HG02943 (cell line): ENCODE measurements around the gene NELFB.

Experiments
- ATAC-seq: cut with Tn5 transposase; IDR thresholded peaks from one replicate; pipeline ENCODE4 v1.9.1; 2021; ENCODE audit warnings: mild to moderate bottlenecking, low read depth, moderate library complexity; ENCODE audit not compliant: unreplicated experiment

The NELFB gene

GRCh38 chr9:137254624-137255447 is at the start of gene NELFB:
Gene NELFB, plus strand, starts transcription at chr9:137255327.
- ATAC-seq: peak; percentile 59

- no peak for ATAC-seq
Measured at GRCh38 chr9:137206602-137207001, 48.5 kb upstream of the NELFB start.

GRCh38 chr9:137211532-137211931 is 43.6 kb upstream of the NELFB start:
- ATAC-seq: no peak

DNA sequence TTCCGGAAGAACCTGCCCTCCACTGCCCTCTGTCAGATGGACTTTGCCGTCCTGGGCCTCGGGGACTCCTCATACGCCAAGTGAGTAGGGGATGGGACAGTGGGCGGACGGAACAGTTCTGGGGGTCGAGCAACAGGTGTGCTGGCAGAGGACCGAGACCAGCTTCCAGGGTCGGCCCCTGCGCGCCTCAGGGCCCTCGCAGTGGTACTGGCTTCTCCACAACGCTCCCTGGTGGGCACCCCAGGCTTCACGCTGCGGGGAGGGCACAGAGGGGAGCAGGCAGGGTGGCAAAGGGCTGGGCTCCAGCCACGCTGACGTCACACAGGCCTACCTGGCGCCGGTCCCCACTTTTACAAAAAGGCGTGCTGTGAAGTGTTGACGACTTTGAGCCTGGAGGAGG is 42.6 kb upstream of the NELFB start:
- ATAC-seq: no peak

DNA sequence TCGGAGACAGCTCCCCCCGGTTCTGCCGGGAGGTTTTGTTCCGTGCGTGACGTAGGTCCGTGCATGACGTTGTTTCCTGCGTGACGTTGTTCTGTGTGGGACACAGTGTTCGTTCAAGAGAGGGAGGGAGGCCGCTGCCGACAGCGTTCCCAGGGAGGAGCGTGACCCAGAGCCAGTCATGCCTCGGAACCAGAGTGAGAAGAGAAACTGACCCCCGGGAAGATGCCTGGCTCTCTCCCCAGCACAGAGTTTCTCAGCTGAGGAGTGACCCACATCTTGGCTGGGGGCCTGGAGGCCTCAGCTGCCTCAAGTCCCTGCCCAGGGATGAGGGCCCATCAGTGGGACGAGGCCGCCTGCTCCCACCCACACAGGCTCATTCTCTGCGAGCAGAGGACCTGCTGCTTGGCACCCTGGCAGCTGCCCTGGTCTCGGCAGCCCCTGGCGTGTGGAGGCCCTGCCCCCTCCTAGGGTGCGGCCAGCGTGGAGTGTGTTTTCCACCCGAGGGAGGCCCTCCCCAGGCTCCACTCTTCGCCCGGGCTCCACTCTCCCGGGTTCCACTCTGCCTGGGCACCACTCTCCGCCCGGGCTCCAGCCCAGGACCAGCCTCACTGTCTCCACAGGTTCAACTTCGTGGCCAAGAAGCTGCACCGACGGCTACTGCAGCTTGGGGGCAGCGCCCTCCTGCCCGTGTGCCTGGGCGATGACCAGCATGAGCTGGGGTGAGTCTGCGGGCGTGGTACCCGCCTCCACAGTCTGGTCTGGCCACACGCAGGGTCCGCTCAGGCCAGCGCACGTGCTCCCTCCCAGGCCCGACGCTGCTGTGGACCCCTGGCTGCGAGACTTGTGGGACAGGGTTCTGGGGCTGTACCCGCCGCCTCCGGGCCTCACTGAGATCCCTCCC is 41.7 kb upstream of the NELFB start:
- ATAC-seq: no peak

DNA sequence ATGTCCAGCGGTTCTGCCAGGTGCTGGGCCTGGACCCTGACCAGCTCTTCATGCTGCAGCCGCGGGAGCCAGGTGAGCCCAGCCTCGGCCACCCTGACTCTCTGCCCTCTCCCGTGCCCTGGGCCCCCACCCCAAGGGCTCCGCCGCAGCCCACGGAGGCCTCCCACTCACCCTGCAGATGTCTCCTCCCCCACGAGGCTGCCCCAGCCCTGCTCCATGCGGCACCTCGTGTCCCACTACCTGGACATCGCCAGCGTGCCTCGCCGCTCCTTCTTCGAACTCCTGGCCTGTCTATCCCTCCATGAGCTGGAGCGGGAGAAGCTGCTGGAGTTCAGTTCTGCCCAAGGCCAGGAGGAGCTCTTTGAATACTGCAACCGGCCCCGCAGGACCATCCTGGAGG is 40.5 kb upstream of the NELFB start:
- no peak for ATAC-seq

GRCh38 chr9:137215196-137215986 is 39.7 kb upstream of the NELFB start:
- no peak for ATAC-seq

GRCh38 chr9:137216188-137216965 is 38.8 kb upstream of the NELFB start:
- no peak for ATAC-seq

GRCh38 chr9:137217276-137218211 is 37.6 kb upstream of the NELFB start:
- ATAC-seq: no peak

DNA sequence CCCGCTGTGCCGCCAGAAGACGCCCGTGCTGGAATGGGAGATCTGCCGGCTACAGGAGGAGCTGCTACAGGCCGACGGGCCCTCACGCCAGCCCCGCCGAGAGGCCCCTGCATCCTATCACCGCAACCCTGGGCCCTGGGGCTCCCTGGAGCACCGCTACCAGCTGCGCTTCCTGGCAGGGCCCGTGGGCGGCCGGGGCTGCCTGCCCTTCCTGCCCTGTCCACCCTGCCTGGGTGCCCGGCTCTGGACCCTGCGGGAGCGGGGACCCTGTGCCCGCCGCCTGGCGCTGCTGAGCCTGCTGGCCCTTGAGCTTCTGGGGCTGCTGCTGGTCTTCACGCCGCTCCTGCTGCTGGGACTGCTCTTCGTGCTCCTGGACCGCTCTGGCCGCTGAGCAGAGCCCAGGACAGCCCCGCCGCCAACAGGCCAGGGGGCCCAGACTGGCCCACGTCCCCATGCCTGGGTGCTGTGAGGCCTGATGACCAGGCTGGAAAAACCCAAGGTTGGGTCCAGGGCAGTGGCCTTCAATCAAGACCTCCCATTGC is 36.8 kb upstream of the NELFB start:
- no peak for ATAC-seq

DNA sequence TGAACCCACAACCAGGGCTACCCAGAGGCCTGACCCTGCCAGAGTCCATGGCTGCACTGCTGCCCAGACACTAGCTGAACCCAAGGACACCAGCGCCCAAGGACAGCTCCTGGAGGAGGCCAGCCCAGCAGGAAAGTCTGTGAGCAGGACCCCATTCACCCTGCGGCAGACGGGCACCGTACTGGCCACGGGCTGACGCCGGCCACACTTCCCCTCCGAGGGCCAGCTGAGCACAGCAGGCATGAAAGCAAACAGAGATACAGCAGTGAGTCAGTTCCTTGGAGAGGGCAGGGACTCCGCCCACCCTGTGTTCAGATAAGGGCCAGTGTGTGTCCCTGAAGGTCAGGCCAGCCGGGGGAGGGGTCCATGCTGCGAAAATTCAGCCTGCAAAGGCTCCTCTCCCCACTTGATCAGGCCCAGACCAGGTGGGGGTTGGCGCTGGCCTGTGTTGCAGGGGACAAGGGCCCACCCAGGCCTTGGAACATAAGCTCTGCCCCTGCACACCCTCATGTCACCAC is 36.3 kb upstream of the NELFB start:
- ATAC-seq: no peak

- ATAC-seq: no peak
Measured at GRCh38 chr9:137219757-137220316, 35.3 kb upstream of the NELFB start.

GRCh38 chr9:137220317-137221094 is 34.6 kb upstream of the NELFB start:
- ATAC-seq: no peak

DNA sequence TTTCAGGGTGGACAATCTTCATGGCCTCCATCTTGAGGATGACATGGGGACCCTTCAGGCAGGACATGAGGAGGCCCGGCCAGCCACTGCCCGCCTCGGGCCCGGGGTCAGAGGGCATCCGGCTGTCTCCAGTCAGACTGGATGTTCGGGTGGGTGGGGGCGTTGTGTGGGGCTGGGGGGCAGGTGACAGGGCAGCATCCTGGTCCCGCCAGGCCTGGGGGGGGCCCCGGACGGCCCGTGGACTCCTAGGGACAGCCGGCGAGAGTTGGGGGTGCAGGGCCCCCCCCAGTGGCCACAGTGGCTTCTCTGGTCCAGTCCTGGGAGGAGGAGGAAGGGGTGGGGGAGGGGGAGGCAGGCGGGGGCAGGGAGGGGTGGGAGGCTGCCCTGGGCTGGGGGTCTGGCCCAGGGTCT is 34.0 kb upstream of the NELFB start:
- ATAC-seq: no peak

GRCh38 chr9:137221506-137222111 is 33.5 kb upstream of the NELFB start:
- no peak for ATAC-seq

GRCh38 chr9:137222190-137223077 is 32.7 kb upstream of the NELFB start, which contains the start of gene RNF208:
Gene RNF208, minus strand, starts transcription at chr9:137222240. Its CDS starts 1,028 bp downstream, at chr9:137221212.
- peak; percentile 2 for ATAC-seq
